ENCODE measurements around the gene RAD9B. TPM values are rescaled to one million over a fixed set of nuclear protein-coding genes. Genes with fewer than 3 reads are reported as not detected.

Gene RAD9B
- total and polyA plus RNA-seq, 9 of the 15 experiments (the other 6 are each of a cell fraction or from before 2014, with no cell fraction given) = 0.05 to 0.83 (median 0.32) TPM

- CTCF ChIA-PET (ENCODE audit: low intra/inter-chr PET ratio) = no interaction called here
- H3K4me2 ChIP-seq (ENCODE audit: insufficient read depth, low read length) = no peak overlapping the region
- 57% methylated on average over 3 of the region's 3 CpGs for WGBS (ENCODE audit: insufficient coverage, low coverage, missing lambda C conversion rate)
- peaks cover 3% of the 10 kb centered on the region in 2 experiments; a peak in 3 of 5 replicates for H3K4me1 ChIP-seq (replicated peaks in 1 of 2; ENCODE audit: control insufficient read depth in 2 of 2, insufficient read depth in 2 of 2, low read length in 2 of 2)
- no peak overlapping the region for H3K4me3 ChIP-seq
- in situ Hi-C loops (cut with MboI) = no loop called here
- intact Hi-C loops (cut with micrococcal nuclease) = no loop called here
- no peaks in the 10 kb centered on the region for H3K36me3 ChIP-seq (ENCODE audit: control insufficient read depth, insufficient read depth, low read length)
- POLR2A ChIA-PET = no interaction called here
- H4K20me1 ChIP-seq (replicated peaks; ENCODE audit: control insufficient read depth, insufficient read depth, low read length) = no peaks in the 10 kb centered on the region
- FAIRE-seq = no peak
- no TSS peak for BruUV-seq (replicated peaks)
- no peak for DNase-seq (ENCODE audit: extremely low read depth in 1 of 4, low spot score in 3 of 4)
- H3K27me3 ChIP-seq (ENCODE audit: control insufficient read depth in 2 of 2, insufficient read depth in 2 of 2, low read length in 2 of 2) = no peaks in the 10 kb centered on the region
- no peaks in the 10 kb centered on the region for H3K9me3 ChIP-seq (replicated peaks; ENCODE audit: control insufficient read depth, insufficient read depth, low read depth, low read length)
- no peaks in the 10 kb centered on the region for H3K9me1 ChIP-seq (ENCODE audit: control insufficient read depth, insufficient read depth, low read length)
- H3K27ac ChIP-seq (ENCODE audit: extremely low read depth, low read depth, low read length) = no peak overlapping the region
- no peak overlapping the region for H3K9ac ChIP-seq (ENCODE audit: insufficient read depth in 1 of 2, low read depth in 2 of 2, low read length in 2 of 2)
- H2AFZ ChIP-seq (ENCODE audit: low read depth, low read length) = no peak overlapping the region
- TF ChIP-seq PCBP2 (IDR thresholded peaks at IDR 0.05; ENCODE audit: low read depth, low read length, poor library complexity, severe bottlenecking) (no peak), STAT5A (IDR thresholded peaks at IDR 0.05; ENCODE audit: borderline replicate concordance, low read length) (no peak), ZNF121 (CRISPR knock-in tag; conservative IDR thresholded peaks at IDR 0.05) (peak; percentile 97), MECOM (CRISPR knock-in tag; IDR thresholded peaks at IDR 0.05) (no peak), NR4A1 (CRISPR knock-in tag; IDR thresholded peaks at IDR 0.05) (no peak), NR4A1 (tag; IDR thresholded peaks at IDR 0.05) (no peak), RBM25 (IDR thresholded peaks at IDR 0.05; ENCODE audit: low read depth, low read length, severe bottlenecking) (peak; percentile 47), BCOR (IDR thresholded peaks at IDR 0.05) (peak; percentile 31; the same call in 1 of the 2 replicates), USF2 (CRISPR knock-in tag; IDR thresholded peaks at IDR 0.05) (no peak), ILF3 (IDR thresholded peaks at IDR 0.05; ENCODE audit: borderline replicate concordance) (no peak), PREB (CRISPR knock-in tag; IDR thresholded peaks at IDR 0.05) (no peak), ZNF79 (CRISPR knock-in tag; IDR thresholded peaks at IDR 0.05; ENCODE audit: low read depth) (no peak), MEIS2 (IDR thresholded peaks at IDR 0.05; ENCODE audit: partially characterized antibody) (no peak), PRPF4 (IDR thresholded peaks at IDR 0.05; ENCODE audit: insufficient read depth, low read depth, low read length, poor library complexity, severe bottlenecking) (no peak)
- no peaks in the 10 kb centered on the region for H3K79me2 ChIP-seq (ENCODE audit: control insufficient read depth, insufficient read depth, low read length)
- no peak for ATAC-seq
These were observed 14.9 kb downstream of the RAD9B start for GRCh38 chr12:110516995-110517394.

Data from K562 (cell line).